ENCODE data around the gene MAP9.
"Not testable (repeated sequence)": the region's sequence is repeated elsewhere in the genome, so short reads cannot be mapped to it uniquely, and the experiment has no call there.

MAP9 gene

DNA sequence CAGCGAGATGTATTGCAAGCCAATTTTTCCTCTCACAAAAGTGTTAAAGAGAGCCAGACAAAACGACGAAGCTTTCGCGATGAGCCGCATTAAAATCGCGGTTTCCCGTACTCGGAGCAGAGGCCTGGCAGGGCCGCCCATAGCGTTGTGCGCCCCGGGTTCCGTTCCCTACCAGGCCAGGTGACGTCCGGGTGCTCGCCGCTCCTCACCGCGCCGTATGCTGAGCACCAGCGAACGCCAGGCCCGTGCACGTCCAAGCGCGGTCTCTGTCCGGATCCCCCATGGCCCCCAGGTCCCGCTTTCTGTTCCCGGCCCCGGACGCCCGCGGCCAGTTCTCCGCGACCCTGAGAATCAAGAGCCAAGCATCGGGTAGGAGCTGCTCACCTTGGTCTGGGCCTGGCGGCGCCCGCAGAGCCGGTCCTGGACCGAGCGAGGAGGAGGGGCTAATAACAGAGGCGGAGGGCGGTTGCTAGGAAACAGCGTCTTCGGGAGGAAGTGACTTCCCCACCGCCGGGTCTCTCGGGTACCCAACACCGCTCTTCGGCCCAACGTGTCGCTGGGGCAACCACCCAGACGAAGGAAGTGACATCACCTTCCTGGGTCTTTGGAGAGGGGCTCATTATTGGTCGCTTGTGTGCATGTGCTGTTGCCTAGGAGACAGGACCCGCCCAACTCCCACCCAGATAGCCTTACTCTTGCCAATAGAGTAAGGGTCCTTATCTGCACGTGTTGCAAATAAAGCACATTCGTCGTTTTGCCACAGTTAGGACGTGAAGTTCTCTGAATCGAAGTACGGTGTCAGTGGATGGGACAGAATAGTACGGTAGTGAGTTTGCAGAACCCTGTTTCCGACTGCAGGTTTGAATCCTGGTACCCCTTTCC is at the start of gene MAP9:
TSS of gene MAP9 (minus strand) at position 579 of the 882 bp plus-strand sequence. CDS start 1,115 bp downstream, outside the sequence.
- peak; percentile 97 for DNase-seq

DNA sequence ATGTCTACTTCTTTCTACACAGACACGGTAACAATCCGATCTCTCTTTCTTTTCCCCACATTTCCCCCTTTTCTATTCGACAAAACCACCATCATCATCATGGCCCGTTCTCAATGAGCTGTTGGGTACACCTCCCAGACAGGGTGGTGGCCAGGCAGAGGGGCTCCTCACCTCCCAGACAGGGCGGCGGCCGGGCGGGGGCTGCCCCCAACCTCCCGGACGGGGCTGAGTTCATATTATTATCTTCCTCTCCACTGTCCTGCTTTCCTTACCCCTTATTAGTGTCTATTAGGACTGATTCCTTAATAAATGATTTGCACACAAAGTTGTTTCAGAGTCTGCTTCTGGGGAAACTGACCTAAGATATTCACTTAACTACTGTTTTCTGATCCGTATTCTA is 48.0 kb upstream of the MAP9 start:
- not testable (repeated sequence) for DNase-seq

DNA sequence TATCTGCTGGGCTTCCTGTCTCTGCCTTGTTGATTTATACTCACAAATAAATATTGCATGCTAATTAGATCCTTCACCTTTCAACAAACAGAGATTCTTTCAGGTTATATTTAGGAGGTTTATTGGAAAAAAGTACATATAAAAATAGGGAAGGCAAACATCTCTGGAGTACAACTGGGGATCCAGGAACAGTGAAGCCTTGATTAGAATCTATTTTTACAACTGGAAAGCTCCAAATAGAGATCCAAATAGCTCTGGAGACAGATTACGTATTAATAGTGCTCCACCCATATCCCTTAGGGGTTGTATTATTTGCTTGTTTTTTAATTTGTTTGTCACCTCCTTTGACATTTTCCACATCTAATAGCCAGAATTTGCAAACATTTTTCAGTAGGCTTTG is 46.9 kb upstream of the MAP9 start:
- DNase-seq = no peak

DNA sequence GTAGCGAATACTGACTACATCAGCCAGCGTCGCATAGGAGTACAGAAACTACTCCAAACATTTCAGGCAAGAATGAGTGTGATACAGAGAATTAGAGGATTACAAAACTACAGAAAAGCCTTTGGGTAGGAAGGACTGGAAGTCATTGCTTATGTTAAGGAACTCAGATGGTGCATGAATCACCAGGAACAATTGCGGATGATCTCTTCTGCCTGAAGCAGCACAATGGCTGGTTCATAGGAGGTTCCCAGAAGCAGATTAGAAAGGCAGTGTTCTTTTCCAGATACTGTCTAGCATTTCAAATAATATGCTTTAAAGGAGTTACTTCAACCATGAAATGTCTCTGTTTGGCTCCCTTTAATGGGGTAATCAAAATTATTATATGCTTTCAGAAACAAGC is 42.5 kb upstream of the MAP9 start:
- DNase-seq = no peak

DNA sequence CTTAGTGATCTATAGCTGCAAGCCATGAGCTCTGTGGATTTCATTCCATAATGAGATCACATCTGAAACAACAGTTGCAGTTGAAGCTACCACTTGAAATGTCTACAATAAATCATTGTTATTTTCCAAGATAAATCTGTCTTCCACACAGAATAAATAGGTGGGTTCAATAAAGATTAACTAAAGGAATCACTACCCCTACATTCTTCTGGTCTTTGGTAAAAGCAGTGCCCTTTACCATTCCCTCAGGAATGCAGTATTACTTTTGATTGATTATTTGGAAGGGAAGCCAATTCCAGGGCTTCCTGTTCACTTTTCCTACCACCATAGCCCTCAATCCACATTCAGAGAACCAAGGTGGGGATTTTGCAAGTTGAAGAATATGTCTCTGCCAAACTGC is 38.9 kb upstream of the MAP9 start:
- no peak for DNase-seq

DNA sequence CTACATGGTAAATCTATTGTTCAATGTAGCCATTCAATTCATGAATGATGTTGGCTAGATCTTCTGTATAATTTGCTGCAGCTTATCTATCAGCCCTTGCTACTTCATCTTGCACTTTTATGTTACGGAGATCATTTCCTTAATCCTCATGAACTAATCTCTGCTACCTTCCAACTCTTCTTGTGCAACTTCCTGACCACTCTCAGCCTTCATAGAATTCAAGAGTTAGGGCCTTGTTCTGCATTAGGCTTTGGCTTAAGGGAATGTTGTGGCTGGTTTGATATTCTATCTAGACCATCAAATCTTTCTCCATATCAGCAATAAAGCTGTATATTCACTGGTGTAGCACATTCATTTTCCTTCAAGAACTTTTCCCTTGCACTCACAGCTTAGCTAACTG is 36.7 kb upstream of the MAP9 start:
- DNase-seq = no peak

DNA sequence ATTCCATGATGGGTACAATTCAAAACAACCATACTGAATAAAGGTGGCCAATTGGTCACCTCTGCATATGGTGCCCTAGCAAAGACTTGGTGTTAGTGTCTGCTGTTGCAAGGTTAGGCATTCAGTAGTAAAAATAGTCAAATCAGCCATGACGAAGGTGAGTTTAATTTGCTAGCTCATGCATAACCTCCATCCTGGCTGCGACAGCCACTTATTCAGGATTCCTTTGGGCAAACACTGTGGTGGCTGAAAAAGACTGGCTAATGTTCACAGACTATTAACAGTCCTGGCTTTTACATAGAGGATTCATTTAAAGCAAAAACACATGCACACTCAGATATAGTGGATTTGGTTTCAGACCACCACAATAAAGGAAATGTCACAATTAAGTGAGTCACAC is 34.8 kb upstream of the MAP9 start:
- DNase-seq = peak; percentile 32

DNA sequence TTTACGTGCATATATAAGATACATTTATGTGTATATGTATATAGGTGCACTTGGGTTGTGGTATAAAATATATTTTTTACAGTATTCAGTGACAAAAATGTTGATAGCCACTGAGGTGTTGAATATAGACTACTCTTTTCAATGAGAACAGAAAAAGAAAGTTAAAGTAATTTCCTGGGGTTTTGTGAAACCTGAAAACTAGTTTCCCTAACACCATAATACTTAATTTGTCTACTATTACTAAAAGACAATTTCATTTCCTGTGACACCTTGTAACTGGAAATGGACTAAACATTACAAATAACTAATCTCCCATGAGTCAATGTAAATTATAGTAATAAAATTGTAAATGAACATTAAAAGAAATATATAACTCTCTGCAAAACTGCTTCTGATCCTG is 32.0 kb upstream of the MAP9 start:
- no peak for DNase-seq

DNA sequence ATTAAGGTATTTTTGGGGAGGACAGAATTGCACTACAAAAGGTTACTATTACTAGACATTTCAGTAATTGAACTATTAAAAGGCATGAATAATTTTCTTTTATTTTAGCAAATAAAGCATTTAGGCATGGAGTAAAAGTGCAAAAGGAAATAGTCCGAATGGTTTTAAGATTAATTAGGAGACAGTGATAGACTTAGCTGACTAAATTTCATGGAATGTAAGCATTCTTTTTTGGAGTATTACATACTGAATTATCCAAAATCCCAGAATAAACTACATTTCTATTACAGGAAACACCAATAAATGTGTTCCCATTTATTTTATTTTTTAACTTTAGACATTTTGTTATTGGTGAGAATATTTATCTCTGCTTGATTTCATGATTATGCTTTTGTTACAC is 30.7 kb upstream of the MAP9 start:
- DNase-seq = peak; percentile 38

DNA sequence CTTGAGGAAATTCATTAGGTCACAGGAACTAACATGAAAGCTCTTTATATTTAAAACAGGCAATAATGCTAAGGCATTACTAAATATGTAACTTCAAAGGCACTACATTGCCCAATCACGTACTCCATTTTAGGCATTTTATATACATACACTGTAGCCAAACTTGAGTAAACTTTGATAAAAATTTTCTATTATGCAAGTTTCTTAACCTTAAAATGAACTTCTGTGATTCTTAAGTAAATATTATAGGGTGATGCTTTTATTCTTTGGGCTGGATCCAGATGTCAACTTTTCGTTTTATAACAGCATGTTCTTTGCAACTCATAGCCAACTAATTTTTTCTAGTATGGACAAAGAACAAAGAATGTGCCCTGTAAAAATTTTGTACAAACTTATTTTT is 28.3 kb upstream of the MAP9 start:
- DNase-seq = peak; percentile 19

DNA sequence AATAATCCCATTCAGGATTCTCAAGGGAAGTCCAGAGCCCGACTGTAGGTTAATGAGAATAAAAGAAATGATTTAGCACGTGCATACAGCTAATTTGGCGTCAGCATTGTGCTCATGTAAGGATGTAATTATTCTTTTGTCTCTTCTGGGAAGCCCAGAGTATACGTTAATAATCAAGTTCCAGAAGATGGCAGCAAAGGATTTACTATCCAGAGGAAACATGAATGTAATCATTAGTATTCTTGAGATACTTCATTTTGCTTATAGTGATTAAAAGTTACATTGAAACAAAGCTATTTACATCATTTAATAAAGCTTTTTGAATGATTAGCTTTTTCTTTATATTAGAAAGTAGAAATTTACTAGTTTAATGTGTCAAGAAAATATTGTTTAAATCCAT is 27.1 kb upstream of the MAP9 start:
- peak; percentile 63 for DNase-seq

DNA sequence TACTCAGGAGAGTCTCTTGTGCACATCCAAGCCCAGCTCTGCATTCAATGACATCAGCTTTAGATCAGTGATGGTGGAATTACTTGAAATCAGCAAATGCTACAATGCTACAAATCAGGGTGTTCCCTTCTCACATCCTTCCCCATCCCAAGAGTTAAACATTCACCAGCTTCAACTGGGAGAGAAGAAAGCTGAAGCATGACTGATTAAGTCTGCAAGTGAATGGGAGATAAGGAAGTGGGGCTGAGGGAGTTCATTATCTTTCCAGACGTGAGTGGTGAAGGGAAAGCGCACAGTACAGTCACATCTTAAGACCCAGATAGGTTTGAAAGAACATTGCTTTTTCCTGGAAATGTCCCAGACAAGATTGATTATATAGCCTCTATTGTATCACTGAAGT is 26.2 kb upstream of the MAP9 start:
- no peak for DNase-seq

DNA sequence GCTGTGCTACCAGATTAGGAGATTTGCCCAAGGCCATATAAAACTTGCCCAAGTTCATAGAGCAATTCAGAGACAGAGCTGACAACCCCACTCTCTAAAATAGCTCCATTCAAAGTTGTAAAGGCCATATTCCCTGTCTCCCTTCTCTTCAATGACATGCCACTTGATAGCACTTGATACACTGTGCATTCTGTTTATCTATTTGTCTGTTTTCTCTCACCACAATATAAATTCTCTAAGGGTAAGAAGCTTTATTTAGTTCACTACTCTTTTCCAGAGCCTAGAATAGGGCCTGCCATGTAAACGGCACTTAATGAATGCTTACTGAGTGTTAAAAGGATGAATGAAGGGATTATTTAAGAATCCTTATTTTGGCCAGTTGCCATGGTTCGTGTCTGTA is 24.1 kb upstream of the MAP9 start:
- DNase-seq = no peak

DNA sequence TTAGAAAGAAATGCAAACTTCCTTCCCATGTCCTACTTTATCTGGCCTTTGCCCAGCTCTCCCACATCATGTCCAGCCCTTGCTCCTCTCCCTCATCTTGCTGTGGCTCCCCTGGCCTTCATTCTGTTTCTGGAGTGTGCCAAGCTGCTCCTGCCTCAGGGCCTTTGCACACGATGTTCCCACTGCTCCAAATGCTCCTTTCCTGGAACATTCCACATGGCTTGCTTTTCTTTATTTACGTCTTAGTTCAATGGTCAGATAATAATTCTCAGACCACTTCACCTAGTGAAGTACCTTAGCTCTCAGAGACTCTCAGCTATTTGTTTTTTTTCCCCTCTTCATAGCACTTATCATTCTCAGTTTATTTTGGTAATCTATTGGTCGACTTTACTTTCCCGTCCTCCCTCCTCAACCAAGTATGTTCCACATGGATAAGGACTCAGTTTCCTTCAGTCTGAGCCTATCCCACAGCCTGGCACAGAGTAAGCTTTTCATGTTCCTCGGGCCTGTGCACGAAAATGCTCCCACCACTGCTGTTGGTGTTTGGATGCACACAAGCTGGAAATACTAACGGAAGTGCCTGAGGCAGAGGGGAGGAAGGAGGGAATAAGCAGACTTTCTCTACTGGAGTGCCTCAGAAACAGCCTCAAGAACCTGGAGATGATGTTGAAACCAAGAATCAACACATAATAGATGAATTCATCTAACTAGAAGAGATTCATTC is 23.4 kb upstream of the MAP9 start:
- DNase-seq = no peak

DNA sequence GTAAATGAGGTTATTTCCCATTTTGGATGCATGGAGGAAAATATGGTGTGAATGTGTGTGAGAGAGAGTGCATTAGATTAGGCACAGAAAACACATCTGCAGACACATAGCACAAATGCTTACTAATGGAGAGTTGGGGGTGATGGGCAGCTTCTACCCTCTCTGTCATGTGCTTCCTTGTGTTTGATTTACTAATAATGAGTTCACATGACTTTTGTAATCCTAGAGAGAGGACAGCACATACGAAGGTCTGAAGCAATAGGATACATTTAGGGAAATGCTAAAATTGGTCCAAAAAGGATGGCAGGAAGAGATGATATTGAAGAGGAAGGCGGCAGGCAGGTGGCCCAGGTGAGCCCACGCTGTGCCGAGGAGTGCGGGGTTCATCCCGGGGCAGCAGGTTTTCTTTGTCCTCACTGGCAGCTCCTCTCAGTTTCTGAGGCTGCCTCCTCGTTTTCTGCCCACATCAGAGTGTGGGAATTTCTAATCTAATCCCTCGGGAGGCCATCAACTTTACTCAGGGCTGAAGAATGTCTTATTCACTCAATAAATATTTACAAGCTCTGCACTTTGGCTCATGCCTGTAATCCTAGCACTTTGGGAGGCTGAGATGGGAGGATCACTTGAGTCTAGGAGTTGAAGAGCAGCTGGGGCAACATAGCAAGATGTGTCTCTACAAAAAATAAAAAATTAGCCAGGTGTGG is 15.9 kb upstream of the MAP9 start:
- peak; percentile 89 for DNase-seq

DNA sequence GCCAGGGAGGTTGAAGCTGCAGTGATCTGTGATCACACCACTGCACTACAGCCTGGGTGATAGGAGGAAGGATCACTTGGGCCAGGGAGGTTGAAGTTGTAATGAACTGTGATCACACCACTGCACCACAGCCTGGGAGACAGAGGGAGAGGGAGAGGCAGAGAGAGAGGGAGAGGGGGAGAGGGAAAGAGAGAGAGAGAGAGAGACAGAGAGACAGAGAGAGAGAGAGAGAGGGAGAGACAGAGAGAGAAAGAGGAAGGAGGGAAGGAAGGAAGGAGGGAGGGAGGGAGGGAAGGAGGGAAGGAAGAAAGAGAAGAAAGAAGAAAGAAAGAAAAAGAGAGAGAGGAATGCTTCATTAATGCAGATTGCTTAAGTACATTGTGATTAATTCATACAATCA is 15.2 kb upstream of the MAP9 start:
- DNase-seq = no peak

DNA sequence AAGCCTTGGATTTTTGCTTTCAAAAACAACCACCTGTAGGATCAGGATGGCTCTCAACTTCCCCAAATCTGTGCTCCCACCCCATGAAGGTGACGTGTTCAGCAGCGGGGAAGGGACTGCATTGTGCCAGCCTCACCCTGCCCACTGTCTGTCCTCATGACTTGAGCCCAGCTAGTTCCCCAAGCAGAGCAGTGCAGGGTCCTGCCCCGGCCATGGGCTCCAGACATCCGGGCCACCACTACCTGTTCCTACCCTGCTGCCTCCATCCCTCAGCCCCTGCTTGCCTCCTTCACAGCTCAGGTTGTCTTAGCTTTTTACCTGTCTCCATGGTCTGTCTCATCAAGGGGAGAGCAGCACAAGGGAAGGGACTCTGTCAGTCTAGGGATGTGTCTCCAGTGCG is 11.4 kb upstream of the MAP9 start:
- DNase-seq = no peak

DNA sequence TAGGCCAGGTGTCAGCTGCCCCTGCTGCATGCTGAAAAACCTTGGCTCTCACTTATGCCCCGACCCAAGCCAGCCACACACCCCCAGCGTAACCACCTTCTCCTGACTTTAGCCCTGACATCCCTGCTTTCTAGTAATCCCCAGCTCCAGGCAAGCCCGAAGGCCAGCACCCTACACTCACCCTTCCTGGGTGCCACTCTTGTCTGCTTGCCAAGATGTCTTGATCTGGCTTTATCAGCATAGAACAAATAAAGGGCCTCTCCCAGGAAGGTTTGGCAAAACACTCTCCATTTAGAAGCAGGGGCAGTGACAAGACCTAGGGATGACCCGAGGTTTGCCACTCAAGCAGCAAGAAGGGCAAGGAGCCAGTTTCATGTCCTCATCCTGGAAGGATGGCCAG is 6.8 kb upstream of the MAP9 start:
- no peak for DNase-seq

DNA sequence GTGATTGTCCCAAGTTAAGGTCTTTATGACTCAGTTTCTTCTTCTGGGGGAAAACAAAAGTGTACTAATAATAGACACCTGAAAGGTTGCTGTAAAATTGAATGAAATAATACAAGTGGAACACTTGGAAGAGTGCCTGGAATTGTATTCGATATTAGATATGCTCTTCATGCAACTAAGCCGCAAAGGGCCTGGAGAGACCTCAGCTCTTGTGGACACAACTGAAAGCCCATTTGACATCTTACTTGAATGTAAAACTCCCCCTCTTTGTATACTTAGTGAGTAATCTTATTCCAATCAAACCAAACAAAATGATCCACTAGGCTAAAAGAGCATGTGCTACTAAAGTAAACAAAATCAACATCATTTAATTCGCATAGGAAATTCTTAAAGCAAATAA is 511 bp upstream of the MAP9 start:
- DNase-seq = no peak

DNA sequence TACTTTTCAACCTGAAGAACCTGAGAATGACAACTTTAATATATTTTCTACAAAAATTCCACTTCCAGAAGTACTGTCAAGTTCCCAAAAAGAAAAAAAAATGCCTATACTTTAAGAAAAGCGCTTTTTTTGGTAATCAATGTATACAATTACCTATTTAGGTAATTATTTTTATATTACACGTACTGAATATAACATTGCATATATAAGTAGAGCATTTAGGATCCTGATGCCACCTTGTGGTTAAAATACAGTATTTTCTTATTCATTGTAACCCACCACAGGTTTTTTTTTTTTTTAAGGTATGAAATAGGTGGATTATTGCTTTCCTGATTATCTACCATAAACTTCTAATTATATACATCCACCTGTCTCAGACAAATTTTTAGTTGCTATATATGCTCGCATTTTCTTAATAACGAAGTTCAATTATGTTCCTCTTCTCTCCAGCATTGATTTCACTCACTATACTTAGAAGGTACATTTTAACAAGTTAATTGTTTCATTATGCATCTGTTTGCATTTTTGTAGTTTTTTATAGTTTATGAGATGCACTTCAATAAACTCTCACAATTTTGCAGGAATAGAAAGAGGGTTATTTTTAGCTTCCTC is 5.2 kb downstream of the MAP9 start:
- peak; percentile 22 for DNase-seq

DNA sequence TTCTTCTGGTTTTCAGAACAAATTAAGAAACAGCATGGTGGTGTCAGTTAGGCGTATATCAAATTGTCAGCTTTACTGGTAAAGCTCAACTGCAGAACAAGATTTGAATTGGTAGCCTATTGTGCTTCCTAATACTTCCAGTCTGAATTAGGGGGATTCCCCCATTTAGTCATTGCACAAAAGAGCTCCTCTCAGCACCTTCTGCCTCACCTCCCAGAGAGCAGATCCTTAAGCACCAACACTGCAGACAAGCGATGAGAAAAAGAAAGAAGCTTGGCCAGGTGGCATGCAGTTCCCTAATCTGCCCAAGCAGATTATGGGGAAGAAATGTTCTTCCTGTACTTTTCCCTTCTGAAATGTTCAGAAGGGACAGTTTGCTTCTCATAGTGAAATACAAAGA is 9.2 kb downstream of the MAP9 start:
- no peak for DNase-seq

DNA sequence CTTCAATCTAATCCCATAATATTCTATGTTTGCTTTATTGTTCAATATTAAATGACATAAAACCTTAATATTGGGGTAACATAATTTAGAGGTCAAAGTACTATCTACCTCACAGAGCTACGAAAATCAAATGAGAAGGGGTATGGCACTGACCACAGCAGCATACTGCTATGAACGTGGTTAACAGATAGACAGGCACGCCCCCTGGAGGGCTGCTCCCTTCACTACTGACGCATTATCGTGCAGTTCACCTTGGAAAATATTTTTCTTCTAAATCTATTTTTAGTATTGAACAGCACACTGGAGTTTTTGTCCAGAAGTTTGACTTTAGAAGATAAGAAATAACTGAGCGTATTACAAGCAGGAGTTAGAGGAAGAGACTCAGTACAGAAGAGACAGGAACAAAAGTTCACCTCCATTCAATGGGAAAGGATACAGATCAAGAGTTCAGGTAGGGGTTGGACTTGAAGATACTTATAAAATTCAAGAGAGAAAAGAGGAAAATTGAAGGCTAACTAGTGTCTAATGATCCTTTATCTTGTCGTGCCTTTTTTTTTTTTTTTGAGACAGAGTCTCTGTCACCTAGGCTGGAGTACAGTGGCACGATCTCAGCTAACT is 22.7 kb downstream of the MAP9 start:
- DNase-seq = peak; percentile 37

DNA sequence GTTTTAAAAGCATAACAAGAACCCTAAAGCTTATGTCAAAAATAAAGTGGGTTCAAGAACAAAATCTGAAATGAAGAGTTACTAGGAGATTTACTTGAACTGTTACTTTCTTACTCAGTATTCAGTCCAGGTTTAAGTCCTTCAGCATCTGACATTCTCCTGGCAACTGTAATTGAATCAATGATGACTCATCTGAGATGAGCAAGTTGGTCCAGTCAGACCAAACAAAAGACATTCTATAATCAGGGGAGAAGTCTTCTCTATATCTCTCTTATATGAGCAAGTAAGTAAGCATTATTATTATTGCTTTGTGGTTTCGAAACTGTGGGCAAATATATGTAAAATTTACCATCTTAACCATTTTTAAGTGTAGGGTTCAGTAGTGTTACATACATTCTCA is 34.6 kb downstream of the MAP9 start:
- DNase-seq = peak; percentile 51
